Prostate gland (tissue), 2 donors: Measurements from ENCODE around the gene DCP1B. TPM values are rescaled to one million over a fixed set of nuclear protein-coding genes. Genes with fewer than 3 reads are reported as not detected.

Experiments
- DNase-seq: peaks from one replicate; pipeline ENCODE4 v3.0.0-alpha.2; 2019; ENCODE audit warnings: low spot score
- H3K27ac ChIP-seq, 2 donors: fragments of 200-600 bp; sonication (generic); 2 replicates each; pipeline ENCODE4 v1.5.1; 2017 to 2019
- H3K27me3 ChIP-seq: fragments of 200-600 bp; sonication (generic); replicated peaks from 2 replicates; pipeline ENCODE4 v1.5.1; 2019; ENCODE audit not compliant: insufficient read depth
- H3K36me3 ChIP-seq, 2 donors: fragments of 200-600 bp; sonication (generic); 1 replicate in 1 of 2; 2 replicates in 1 of 2; pipeline versions ENCODE4 v1.5.1 to v1.8.1; 2017 to 2019
- H3K4me1 ChIP-seq: fragments of 200-600 bp; sonication (generic); replicated peaks from 2 replicates; pipeline ENCODE4 v1.5.1; 2019
- H3K4me3 ChIP-seq, 2 donors: fragments of 200-600 bp; sonication (generic); 2 replicates each; pipeline ENCODE4 v1.5.1; 2017 to 2019
- H3K9me3 ChIP-seq: fragments of 200-600 bp; sonication (generic); 2 replicates; pipeline ENCODE4 v1.5.1; 2017
- POLR2A ChIP-seq: fragments of 450-650 bp; IDR thresholded peaks from one replicate; pipeline ENCODE4 v1.6.1; 2016; ENCODE audit warnings: antibody characterized with exemption, mild to moderate bottlenecking
- POLR2AphosphoS5 ChIP-seq: sonication (generic); formaldehyde crosslinking; IDR thresholded peaks from one replicate; pipeline ENCODE4 v1.6.1; 2017; ENCODE audit warnings: antibody characterized with exemption
- WGBS: methylation state at CpG from one replicate; pipeline ENCODE4 v1.1.5; 2018; 5-methylcytosine and 5-hydroxymethylcytosine counted together
- intact Hi-C: fragments of 100-400 bp; cut with DNase I; formaldehyde crosslinking; loops from one replicate; pipeline ENCODE4 v1.14.2; 2022
- total RNA-seq, 2 donors: library from RNA; depleted of rRNA; stranded (reverse); fragments of >200 nt; gene quantifications; one replicate each; pipeline ENCODE4 v1.1.0, GENCODE V29; 2016
- TF ChIP-seq, protein P1 (sequence below), 4 experiments: fragments of 200-600 bp in 2 of 4; fragments of 450-650 bp in 2 of 4; sonication (generic) in 2 of 4; IDR thresholded peaks; 1 replicate in 3 of 4; 2 replicates in 1 of 4; pipeline ENCODE4 v1.5.1; 2016 to 2019; ENCODE audit warnings: antibody characterized with exemption in 4 of 4, mild to moderate bottlenecking in 2 of 4, moderate library complexity in 2 of 4

Gene DCP1B
- total RNA-seq, 2 donors from 2014 or later = 20.1 to 31.9 TPM

DNA sequence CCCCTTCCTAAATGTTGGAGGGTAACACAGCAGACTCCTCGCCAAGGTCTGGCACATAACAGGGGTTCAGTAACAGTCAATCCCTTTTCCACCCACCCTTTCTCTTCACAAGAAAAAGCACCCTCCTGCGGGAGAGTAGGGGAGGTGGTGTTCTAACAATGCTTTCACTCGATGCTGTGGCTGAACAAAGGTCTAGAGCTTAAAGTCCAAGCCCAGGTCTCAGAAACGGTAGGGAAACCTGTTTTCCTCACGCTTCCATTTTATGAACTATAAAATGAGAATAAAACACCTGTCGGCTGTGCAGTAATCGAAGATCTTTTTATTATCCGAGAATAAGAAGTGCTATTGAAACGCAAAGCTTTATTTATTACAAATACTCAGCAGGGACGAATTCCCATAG, 64.9 kb downstream of the DCP1B start:
- no peak overlapping the region for H3K4me3 ChIP-seq
- H3K9me3 ChIP-seq = no peaks in the 10 kb centered on the region
- TF ChIP-seq, protein P1, sequence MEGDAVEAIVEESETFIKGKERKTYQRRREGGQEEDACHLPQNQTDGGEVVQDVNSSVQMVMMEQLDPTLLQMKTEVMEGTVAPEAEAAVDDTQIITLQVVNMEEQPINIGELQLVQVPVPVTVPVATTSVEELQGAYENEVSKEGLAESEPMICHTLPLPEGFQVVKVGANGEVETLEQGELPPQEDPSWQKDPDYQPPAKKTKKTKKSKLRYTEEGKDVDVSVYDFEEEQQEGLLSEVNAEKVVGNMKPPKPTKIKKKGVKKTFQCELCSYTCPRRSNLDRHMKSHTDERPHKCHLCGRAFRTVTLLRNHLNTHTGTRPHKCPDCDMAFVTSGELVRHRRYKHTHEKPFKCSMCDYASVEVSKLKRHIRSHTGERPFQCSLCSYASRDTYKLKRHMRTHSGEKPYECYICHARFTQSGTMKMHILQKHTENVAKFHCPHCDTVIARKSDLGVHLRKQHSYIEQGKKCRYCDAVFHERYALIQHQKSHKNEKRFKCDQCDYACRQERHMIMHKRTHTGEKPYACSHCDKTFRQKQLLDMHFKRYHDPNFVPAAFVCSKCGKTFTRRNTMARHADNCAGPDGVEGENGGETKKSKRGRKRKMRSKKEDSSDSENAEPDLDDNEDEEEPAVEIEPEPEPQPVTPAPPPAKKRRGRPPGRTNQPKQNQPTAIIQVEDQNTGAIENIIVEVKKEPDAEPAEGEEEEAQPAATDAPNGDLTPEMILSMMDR (IDR thresholded peaks at IDR 0.05) = no peak
- no peak for TF ChIP-seq POLR2A
- no peak for TF ChIP-seq POLR2AphosphoS5
- no peak for DNase-seq
- no peaks in the 10 kb centered on the region for H3K36me3 ChIP-seq
- intact Hi-C loops = loop anchor here (5.0 kb wide), 2 partner anchors 292 to 307 kb away; no protein-coding TSS in a partner anchor
- H3K27me3 ChIP-seq = no peaks in the 10 kb centered on the region
- 28% methylated on average over 10 of the region's 10 CpGs for WGBS
- H3K4me1 ChIP-seq = no peaks in the 10 kb centered on the region
- peak overlapping the region; percentile 21 to 42 for H3K27ac ChIP-seq

DNA sequence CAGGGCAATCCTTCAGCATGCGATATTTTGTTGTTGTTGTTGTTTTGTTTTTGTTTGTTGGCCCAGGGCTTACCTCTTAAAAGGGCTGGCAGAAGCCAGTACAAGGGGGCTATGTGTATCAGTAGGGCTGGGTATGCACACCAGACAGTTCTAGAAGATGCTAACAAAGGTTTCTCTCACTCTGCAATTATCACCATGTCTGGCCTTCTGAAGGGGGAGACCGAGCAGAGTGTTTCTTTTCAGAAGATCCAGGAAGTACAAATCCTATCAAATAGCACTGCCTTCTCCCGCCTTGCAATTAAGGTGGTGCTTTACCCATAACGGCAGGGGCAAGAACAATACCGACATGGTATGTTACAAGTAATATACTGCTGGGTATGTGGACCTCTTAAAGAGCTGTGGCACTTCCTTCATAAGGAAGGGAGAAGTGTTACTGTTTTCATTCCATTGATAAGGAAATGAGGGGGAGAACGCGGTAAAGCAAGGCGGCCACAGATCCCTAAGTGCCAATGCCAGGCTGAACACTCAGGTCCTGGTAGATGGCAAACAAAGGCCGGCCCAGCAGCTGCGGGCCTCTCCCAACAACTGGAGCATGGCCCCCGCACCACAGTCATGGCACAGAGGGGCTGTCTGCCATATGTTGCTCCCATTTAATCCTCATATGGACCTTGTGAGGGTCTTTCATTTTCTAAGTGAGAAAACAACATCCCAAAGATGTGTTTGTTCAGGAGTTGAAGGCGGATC, 66.6 kb downstream of the DCP1B start:
- H3K27me3 ChIP-seq = no peaks in the 10 kb centered on the region
- TF ChIP-seq POLR2AphosphoS5 (no peak), POLR2A (no peak)
- TF ChIP-seq, protein P1 (IDR thresholded peaks at IDR 0.05) = no peak
- no peak overlapping the region for H3K27ac ChIP-seq
- DNase-seq = no peak
- intact Hi-C loops = loop anchor here (5.0 kb wide), 2 partner anchors 290 to 305 kb away; no protein-coding TSS in a partner anchor
- no peaks in the 10 kb centered on the region for H3K4me1 ChIP-seq
- no peaks in the 10 kb centered on the region for H3K9me3 ChIP-seq
- WGBS = 93% methylated on average over 12 of the region's 12 CpGs
- no peak overlapping the region for H3K4me3 ChIP-seq
- H3K36me3 ChIP-seq = no peaks in the 10 kb centered on the region

DNA sequence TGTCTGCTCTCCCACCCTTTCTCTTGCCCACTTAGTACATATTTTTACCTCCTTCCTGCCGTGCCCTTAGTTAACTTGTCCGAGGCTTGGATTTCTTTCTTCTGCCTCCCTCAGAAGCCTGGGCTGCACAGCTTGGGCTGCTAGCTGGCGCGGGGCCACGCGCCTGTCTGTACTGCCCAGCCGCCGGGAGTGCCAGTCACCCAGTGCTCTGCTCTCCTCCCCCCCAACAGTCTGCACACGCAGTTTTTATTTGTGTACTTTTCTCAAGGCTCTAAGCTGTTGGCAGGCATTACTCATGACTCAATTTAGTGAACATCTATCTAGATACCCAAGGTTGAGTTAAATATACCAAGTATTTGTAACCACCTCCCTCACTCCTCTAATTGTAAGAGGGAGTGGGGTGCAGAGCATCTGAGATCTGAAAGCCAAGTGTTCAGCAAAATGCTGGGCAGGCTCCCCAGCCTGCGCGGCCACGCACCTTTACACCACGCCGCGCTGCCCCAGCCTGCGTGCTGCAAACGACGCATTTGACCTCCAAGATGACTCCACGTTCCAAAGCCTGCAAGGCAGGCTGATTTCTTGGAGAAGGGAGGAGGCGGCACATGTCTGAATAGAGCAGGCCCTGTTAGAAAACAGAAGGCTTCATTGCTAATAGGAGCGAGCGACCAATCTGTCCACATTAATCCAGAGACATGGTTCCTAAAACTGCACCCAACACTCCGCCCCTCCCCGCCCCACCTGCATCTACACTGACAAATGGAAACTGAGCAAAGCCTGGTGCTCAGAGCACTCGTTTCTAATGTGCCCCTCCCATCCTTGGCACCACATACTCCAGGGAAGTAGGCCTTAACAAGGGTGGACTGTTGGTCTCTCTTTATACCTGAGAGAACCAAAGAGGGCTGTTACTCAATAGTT, 67.6 kb downstream of the DCP1B start:
- 58% methylated on average over 25 of the region's 25 CpGs for WGBS
- peak; percentile 88 for DNase-seq
- Histone ChIP-seq H3K36me3 (no peaks in the 10 kb centered on the region), H3K27ac (no peak overlapping the region), H3K9me3 (no peaks in the 10 kb centered on the region), H3K4me1 (no peaks in the 10 kb centered on the region), H3K27me3 (no peaks in the 10 kb centered on the region), H3K4me3 (no peak overlapping the region)
- TF ChIP-seq POLR2AphosphoS5 = peak; percentile 91
- no peak for TF ChIP-seq POLR2A
- TF ChIP-seq, protein P1 (IDR thresholded peaks at IDR 0.05) = no peak
- intact Hi-C loops = loop anchor here (5.0 kb wide), 2 partner anchors 289 to 304 kb away; no protein-coding TSS in a partner anchor

DNA sequence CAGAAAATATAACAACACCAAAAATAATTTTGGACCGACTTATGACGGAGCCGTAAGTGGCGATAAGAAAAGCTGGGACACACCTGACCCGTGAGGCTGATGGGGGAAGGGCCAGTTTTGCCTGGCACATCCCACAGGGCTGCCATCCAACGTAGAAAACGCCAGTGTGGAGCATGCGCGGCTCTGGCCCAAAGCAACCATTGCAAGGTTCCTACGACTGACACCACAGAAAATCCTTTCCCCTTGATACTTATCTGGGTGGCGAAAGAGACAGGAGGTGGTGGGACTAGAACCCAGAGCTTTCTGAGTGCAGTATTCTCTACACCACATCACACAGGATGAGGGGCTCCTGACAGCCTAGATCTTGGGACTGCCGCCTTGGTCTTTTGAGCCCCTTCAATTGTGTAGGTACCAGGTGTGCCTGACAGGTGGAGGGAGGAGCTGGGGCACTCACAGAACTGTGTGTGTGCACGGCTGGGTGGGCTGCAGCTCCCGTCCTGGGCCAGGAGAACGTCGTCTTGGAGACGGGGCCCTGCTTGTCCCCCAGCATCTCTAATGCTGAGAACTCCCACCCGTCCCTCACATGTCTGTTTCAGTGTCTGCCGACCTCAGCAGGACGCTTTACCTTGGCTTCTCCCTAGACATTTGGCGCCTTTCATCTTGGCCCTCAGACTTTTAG, 68.4 kb downstream of the DCP1B start:
- WGBS = 68% methylated on average over 21 of the region's 21 CpGs
- DNase-seq = no peak
- Histone ChIP-seq H3K9me3 (no peaks in the 10 kb centered on the region), H3K27ac (no peak overlapping the region), H3K4me1 (no peaks in the 10 kb centered on the region), H3K36me3 (no peaks in the 10 kb centered on the region), H3K4me3 (no peak overlapping the region), H3K27me3 (no peaks in the 10 kb centered on the region)
- TF ChIP-seq POLR2A (no peak), POLR2AphosphoS5 (no peak)
- TF ChIP-seq, protein P1 (IDR thresholded peaks at IDR 0.05) = no peak
- intact Hi-C loops = loop anchor here (5.0 kb wide), 2 partner anchors 289 to 304 kb away; no protein-coding TSS in a partner anchor
